ENCODE data around the gene THSD8.

GRCh38 chr19:12804051-12804450 is 2.2 kb downstream of the THSD8 start:
- TF ChIP-seq CTCF (IDR thresholded peaks at IDR 0.05) (no peak), POLR2AphosphoS5 (IDR thresholded peaks at IDR 0.05) (no peak)
